ENCODE results near the gene EHBP1. TPM values are rescaled to one million over a fixed set of nuclear protein-coding genes. Genes with fewer than 3 reads are reported as not detected.
A peak's percentile ranks its signal among the peaks of the same experiment; 100 is the strongest.

EHBP1 gene
- total RNA-seq, 6 donors from 2014 or later, result 36.2 to 78.5 (median 43.2) TPM

DNA sequence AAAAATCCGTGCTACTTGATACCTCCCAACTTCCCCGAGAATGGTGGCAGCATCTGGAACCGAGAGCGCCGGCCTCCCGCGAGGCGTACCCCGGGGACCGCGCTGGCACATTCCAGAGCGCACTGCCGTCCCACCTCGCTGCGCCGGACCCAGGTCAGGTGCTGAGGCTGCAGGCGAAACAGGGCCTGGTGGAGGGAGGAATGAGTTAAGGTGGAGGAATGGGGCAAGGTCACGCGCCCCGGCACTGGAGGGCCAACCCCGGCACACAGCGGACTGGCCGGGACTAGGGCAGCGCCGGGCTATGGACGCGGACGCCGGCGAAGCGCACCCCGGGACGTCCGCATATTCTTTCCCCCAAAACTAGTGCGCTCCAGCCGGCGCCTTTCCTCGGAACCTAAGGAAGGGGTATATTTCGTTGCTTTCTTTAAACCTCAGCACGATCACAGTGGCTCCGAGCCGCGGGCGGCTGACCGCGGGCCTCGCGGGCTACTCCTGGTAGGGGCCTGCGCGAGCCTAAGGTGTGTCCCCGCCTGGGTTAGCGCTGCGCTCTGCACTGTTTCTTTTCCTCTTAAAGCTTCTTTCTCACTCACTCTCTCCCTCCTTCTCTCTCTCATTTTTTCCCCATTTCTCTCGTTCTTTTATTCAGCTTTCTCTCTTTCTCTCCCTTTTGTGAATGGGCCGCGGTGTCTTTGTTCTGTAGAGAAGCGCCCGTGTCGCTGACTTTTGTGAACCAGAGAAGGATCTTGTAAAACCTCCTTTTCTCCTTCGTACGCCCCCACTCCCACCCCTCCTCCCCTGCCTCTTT, 343.1 kb downstream of the EHBP1 start:
- DNase-seq (peak in 1 of 2 donors; percentile 82), ATAC-seq (ENCODE audit: low FRiP score in 2 of 2) (no peak)
- Histone ChIP-seq H3K4me1 (peaks cover 27 to 66% (median 49%) of the 10 kb centered on the region in 4 donors), H3K9me3 (no peaks in the 10 kb centered on the region), H3K4me3 (peak overlapping the region in 1 of 4 donors; percentile 5), H3K36me3 (peaks cover 0 to 4% (median 0%) of the 10 kb centered on the region in 4 donors), H3K27ac (no peak overlapping the region), H3K27me3 (peaks cover 0 to 66% (median 39%) of the 10 kb centered on the region in 4 donors)
- peak in 1 of 2 donors; percentile 15 for TF ChIP-seq POLR2AphosphoS5 (IDR thresholded peaks at IDR 0.05)
- TF ChIP-seq EP300 (IDR thresholded peaks at IDR 0.05), result no peak
- WGBS, 2 donors, result 17 to 19% methylated on average over 34 to 61 of the region's 61 CpGs

DNA sequence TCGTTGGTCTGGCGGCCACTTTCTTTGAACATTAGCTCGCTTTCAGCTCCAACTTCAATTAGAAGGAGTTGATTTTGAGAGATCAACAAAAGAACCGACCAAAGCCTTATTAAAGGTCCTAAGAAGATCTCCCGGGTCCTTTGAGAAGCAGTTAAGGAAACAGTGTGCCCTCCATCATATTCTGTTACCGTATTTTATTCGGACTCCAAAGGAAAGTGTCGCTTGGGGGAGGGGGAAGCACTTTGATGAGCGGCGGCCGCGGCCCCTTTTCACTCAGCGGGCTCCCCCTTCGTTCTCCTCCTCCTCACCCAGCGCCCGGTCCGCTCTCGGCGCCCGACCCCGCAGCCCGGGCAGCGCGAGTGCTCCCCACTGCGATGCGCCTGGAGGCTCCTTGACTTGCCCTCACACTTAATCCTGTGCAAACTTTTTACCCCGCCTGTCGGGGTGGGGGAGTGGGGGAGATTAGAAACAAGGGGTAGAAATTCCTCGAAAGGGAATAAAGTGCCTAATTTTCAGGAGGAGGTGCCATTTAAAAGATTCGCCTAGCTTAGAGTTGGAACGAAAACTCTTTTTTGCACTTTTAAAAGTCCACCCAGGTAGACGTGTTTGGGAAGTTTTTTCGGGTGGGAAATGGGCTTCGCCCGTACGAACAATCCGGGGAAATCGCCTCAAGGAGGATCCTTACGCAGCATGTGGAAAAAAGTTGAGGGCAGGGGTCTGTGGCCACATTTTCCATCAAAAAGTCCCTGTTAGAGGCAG, 343.9 kb downstream of the EHBP1 start:
- H3K4me1 ChIP-seq, result peaks cover 30 to 74% (median 57%) of the 10 kb centered on the region in 4 donors
- H3K27me3 ChIP-seq, result peaks cover 0 to 74% (median 47%) of the 10 kb centered on the region in 4 donors
- H3K4me3 ChIP-seq, result peak overlapping the region in 3 of 4 donors; percentile 46 to 61 (median 56)
- ATAC-seq (ENCODE audit: low FRiP score in 2 of 2) (no peak), DNase-seq (peak in 1 of 2 donors; percentile 72)
- no peaks in the 10 kb centered on the region for H3K9me3 ChIP-seq
- TF ChIP-seq EP300 (IDR thresholded peaks at IDR 0.05) (no peak), POLR2A (IDR thresholded peaks at IDR 0.05) (no peak)
- TF ChIP-seq, protein P1, sequence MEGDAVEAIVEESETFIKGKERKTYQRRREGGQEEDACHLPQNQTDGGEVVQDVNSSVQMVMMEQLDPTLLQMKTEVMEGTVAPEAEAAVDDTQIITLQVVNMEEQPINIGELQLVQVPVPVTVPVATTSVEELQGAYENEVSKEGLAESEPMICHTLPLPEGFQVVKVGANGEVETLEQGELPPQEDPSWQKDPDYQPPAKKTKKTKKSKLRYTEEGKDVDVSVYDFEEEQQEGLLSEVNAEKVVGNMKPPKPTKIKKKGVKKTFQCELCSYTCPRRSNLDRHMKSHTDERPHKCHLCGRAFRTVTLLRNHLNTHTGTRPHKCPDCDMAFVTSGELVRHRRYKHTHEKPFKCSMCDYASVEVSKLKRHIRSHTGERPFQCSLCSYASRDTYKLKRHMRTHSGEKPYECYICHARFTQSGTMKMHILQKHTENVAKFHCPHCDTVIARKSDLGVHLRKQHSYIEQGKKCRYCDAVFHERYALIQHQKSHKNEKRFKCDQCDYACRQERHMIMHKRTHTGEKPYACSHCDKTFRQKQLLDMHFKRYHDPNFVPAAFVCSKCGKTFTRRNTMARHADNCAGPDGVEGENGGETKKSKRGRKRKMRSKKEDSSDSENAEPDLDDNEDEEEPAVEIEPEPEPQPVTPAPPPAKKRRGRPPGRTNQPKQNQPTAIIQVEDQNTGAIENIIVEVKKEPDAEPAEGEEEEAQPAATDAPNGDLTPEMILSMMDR (IDR thresholded peaks at IDR 0.05), result no peak
- H3K27ac ChIP-seq, result no peak overlapping the region
- WGBS, 2 donors, result 10% methylated on average over 39 of the region's 39 CpGs
- peaks cover 0 to 4% (median 0%) of the 10 kb centered on the region in 4 donors for H3K36me3 ChIP-seq

DNA sequence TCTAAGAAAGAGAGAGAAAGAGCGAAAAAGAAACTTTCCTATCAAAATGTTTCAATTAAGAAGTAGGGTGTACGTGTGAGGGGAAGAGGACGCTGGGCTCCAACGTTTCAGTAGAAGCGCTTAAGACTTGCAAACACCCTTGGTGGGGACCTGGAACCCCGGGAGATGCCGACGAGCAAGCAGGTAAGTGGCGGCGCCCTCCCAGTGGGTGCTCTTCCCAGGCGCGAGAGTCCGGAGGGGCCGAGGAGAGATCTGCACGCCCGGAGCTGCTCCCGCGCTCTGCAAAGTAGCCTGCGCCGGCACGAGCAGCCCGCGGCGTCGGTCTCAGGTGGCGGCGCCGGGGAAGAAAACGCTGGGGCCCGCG, 344.4 kb downstream of the EHBP1 start:
- Histone ChIP-seq H3K36me3 (peaks cover 0 to 4% (median 0%) of the 10 kb centered on the region in 4 donors), H3K4me1 (peaks cover 30 to 80% (median 62%) of the 10 kb centered on the region in 4 donors), H3K27me3 (peaks cover 0 to 80% (median 53%) of the 10 kb centered on the region in 4 donors), H3K4me3 (peak overlapping the region; percentile 20 to 61 (median 51)), H3K27ac (peak overlapping the region in 1 of 4 donors; percentile 65), H3K9me3 (no peaks in the 10 kb centered on the region)
- ATAC-seq (ENCODE audit: low FRiP score in 2 of 2), result no peak
- no peak for DNase-seq
- 2 to 3% methylated on average over 20 to 22 of the region's 31 CpGs for WGBS, 2 donors
- TF ChIP-seq POLR2AphosphoS5 (IDR thresholded peaks at IDR 0.05), result no peak
- TF ChIP-seq, protein P1 (IDR thresholded peaks at IDR 0.05), result no peak
- no peak for TF ChIP-seq POLR2A (IDR thresholded peaks at IDR 0.05)
- TF ChIP-seq EP300 (IDR thresholded peaks at IDR 0.05), result no peak

DNA sequence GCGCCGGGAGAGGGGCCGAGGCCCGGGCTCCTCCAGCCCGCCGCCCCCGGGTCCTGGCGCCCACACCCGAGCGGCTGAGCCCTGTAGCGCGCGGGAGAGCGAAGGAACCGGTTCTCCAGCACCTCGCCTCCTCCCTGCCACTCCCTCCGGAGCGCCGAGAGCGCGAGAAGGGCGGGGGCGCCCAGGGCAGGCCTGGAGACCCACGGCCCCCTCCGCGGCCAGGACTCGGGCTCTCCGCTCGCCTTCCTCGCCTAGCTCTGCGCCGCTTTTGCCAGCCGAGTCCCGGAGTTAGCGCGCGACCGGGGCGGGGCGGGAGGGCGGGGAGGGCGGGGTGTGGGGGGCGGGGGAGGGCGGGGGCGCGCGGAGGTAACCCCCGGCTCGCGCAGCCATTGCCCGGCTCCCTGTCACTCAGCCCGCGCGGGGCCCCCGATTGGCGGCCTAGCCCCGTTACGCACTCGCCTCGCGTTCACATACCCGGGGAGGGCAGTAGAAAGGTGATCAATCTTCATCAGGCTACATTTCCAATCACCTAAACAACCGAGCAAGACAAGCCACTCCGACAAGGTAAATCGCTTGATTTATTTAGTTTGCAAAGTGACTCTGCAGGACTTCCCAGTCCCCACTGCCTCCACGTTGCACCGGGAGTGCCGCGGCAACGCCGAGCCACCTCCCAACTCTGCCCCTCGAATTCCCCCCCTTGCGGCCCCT, 345.0 kb downstream of the EHBP1 start, which contains the start of gene OTX1:
Gene OTX1 (plus strand): TSS at position 497 of the 708 bp plus-strand sequence. CDS start 2,161 bp downstream, outside the sequence.
- Histone ChIP-seq H3K36me3 (peaks cover 0 to 2% (median 0%) of the 10 kb centered on the region in 4 donors), H3K27me3 (peaks cover 0 to 85% (median 58%) of the 10 kb centered on the region in 4 donors), H3K4me1 (peaks cover 34 to 85% (median 68%) of the 10 kb centered on the region in 4 donors), H3K27ac (peak within 1 kb of the TSS in 1 of 4 donors; percentile 65), H3K4me3 (peak within 1 kb of the TSS; percentile 20 to 61 (median 51)), H3K9me3 (no peaks in the 10 kb centered on the region)
- DNase-seq, result peak; percentile 67 to 92
- ATAC-seq (ENCODE audit: low FRiP score in 2 of 2), result peak; percentile 43 to 51
- no peak for TF ChIP-seq POLR2A (IDR thresholded peaks at IDR 0.05)
- TF ChIP-seq, protein P1 (IDR thresholded peaks at IDR 0.05), result no peak
- no peak for TF ChIP-seq POLR2AphosphoS5 (IDR thresholded peaks at IDR 0.05)
- no peak for TF ChIP-seq EP300 (IDR thresholded peaks at IDR 0.05)
- WGBS, 2 donors, result 1% methylated on average over 11 to 31 of the region's 73 CpGs

Data from upper lobe of left lung (tissue), 6 donors.